ENCODE data around the gene GDPD5.

GRCh38 chr11:75450826-75451821 is 74.6 kb downstream of the GDPD5 start:
- TF ChIP-seq MYC (IDR thresholded peaks at IDR 0.05; ENCODE audit: insufficient read depth, insufficient read length, insufficient replicate concordance, low read length, severe bottlenecking) = no peak
- TF ChIP-seq SMC3 (IDR thresholded peaks at IDR 0.05; ENCODE audit: borderline replicate concordance, low read length) = peak; percentile 34
- no peak for TF ChIP-seq REST (IDR thresholded peaks at IDR 0.05; ENCODE audit: low read depth, low read length)
